T follicular helper cell (primary cell): ENCODE data around the gene RNF126.
"Not testable (repeated sequence)": the region's sequence is repeated elsewhere in the genome, so short reads cannot be mapped to it uniquely, and the experiment has no call there.

Experiments
- DNase-seq: peaks from one replicate; pipeline ENCODE4 v3.0.0-alpha.2; 2020; ENCODE audit warnings: low read depth

The RNF126 gene

DNA sequence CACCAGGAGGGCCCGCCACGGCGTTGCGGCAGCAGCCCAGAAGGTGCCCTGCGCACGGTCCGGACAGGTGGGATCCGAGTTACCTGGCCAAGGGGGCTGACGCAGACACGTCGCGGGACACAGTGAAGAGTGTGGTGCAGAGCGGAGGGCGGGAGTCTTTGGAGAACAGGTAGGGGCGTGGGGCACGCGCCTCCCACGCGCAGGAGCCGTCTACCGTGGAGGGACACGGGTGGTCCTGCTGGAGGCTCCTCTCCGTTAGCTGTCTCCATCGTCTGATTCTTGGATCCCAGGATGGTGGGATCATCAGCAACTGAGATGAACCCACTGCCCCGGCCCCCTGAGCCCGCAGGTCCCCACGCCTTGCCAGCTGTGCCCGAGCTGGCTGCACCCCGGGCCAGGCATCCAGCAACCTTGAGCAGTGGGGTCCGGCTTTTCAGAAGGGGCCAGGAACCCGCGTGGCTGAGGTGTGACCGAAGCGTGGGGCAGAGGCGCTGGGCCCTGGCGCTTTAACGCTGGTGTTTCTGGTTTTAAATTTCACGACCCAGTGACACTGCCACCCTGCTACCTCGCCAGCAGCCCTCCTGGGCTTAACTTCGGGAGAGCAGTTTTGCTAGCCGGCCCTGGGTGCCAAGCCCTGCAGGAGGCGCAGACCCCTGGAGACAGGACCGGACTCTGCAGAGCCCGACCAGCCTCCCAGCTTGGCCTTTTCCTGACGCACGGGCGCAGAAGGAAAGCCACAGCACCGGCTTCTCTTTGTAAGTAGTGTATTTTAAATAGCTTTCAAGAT, 16.0 kb downstream of the RNF126 start:
- no peak for DNase-seq

- DNase-seq = no peak
Observed at GRCh38 chr19:645912-646778, 16.9 kb downstream of the RNF126 start.

DNA sequence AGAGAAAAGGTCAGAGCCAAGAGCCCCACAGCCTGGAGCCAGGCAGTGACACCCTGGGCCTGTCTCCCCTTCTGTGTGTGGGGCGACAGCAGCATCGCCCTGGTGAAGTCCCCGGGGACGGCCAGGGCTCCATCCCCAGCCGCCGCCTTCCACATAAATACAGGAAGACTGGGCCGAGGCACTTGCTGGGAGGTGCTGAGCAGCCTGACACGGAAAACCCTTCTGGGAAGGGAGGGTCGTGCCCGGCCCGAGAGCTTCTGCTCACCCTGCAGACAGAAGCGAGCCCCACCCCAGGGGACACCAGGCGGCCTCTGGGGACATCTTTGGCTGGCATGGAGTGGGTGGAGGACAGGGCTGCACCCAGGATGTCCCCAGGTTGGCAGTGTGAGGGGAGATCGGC, 18.2 kb downstream of the RNF126 start:
- no peak for DNase-seq

DNA sequence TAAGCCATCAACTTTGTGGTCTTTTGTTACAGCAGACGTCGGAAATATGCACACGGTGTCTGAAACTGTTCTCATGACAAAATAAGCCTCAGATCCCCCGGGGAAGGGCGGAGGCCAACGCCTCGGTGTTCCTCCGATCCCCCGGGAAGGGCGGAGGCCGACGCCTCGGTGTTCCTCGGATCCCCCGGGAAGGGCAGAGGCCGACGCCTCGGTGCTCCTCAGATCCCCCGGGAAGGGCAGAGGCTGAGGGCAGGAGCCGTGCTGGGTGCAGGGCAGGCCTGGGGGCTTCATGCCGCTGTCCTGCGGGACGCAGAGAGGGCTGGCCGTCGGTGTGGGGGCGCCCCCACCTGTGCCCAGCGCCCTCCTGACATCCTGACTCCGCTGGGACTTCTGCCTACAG, 18.7 kb downstream of the RNF126 start:
- DNase-seq = no peak

DNA sequence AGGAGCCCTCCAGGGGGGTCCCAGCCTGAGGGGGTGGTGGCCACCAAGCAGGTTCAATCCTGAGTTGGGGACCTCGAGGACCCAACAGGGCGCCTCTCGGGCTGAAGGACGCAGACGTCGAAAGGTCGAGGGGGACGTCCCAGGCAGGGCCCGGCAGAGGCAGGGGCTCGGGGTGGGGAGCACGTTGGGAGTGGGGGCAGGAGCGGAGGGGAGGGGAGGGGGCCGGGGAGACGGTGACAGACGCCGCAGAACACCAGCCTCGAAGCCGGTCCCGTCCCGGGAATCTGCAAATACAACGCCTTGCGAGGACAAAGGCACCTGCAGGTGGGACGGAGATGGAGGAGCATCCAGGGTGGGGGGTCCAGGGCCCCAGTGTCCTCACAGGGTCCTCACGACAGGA, 19.3 kb downstream of the RNF126 start:
- no peak for DNase-seq

- no peak for DNase-seq
Observed at GRCh38 chr19:642767-643727, 20.0 kb downstream of the RNF126 start.

GRCh38 chr19:641702-642101, 21.3 kb downstream of the RNF126 start:
- no peak for DNase-seq

- DNase-seq = no peak
Observed at GRCh38 chr19:640606-641189, 22.3 kb downstream of the RNF126 start.

GRCh38 chr19:640161-640558, 22.9 kb downstream of the RNF126 start:
- DNase-seq = no peak

DNA sequence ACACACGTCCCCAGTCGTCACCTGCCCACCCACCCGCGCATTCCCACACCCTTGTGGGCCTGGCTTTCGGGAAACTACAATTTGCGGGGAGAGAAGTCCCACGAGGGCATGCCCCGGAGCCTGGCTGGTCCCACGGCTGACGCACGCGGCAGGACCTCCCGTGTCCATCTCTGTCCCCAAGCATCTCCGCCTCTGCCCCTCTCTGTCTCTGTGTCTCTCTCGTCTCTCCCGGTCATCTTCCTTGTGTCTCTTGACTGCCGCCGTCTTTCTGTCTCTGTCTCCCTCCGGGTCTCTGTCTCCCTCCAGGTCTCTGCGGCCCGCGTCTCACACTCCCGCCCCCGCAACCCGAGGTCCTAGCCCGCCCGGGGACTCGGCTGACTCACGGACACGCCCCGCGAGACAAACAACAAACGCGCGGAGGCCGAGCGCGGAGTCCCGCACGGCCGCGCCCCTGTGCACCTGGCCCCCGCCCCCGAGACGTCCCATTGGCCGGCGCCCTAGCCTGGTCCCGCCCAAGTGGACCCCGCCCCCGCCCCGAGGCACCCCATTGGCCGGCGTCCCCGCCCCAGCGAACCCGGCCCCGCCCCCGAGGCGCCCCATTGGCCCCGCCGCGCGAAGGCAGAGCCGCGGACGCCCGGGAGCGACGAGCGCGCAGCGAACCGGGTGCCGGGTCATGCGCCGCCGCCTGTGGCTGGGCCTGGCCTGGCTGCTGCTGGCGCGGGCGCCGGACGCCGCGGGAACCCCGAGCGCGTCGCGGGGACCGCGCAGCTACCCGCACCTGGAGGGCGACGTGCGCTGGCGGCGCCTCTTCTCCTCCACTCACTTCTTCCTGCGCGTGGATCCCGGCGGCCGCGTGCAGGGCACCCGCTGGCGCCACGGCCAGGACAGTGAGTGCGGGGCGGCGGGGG, 23.5 kb downstream of the RNF126 start, which contains the start of gene FGF22:
FGF22 (plus strand) TSS at position 627 of the 908 bp plus-strand sequence; CDS start at position 674, 47 bp downstream.
- peak; percentile 96 for DNase-seq

DNA sequence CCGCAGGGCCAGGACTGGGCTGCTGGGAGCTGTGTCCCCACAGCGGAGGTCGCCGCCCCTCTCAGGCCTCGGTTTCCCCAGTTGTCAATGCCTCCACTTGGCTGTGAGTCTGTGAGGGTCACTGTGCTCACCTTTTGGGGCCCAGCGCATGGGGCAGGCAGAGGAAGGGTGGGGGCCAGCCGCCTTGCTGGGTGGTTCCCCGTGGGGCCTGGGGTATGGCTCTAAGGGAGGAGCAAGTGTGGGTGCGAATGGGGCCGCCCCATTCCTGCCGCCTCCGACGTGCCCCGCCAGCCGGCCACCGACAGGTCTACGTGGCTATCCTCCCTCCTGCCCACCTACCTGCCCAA, 24.1 kb downstream of the RNF126 start:
- DNase-seq = no peak

DNA sequence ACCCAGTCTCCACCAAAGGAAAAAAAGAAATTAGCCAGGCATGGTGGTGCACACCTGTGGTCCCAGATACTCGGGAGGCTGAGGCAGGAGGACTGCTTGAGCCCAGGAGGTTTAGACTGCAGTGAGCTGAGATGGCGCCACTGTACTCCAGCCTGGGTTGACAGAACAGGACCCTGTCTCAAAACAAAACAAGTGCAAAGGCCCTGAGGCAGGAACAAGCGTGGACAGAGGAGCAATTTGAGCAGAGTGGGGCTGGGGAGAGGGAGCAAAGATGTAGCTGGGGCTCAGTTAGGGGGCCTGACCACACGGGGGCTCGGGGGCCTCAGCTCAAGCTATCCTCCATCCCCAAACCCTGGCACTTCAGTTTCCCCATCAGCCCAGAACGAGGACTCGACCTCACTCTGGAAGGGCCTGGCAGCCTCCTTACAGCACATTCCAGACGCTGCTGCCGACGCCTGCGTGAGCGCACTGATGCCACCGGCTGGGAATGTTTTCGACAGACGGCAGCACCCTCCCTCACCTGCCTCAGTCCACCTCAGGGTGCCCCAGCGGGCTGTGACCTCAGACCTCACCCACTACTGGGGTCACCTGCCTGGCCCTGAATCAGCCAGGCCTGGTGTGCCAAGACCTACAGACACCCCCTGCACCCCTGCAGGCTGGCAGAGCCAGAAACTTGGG, 27.9 kb downstream of the RNF126 start:
- DNase-seq = no peak

DNA sequence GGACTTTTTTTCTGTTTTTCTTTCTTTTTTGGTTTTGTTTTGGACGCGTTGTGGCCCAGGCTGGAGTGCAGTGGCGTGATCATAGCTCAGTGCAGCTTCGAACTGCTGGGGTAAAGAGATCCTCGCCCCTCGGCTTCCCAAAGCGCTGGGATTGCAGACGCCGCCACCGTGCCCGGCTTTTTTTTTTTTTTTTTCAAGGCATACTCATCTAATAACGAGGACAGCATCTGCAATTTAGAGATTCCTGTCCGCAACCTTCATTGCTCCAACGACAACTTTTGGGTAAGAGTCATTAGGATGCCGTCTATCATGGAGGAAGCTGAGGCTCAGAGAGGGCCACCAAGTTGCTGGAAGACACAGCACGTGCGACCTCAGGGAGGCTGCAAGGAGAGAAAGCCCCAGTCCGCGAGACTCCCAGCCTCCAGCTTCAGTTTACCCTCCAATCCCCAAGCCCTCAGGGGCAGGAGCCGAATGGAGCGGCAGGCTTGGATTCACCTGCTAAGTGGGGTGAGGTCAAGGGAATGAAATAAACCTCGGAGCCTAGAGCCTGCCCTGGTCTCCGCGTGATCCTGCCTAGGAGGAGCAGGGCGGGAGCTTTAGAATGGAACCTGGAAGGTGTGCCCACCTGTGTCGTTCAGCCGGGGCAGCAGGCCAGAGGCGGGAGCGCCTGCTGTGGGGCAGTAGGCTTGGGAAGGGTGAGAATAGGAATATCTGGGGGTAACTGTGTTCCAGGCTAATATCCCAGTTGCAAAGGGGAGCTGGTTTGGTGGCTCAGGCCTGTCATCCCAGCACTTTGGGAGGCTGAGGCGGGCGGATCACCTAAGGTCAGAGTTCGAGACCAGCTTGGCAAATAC, 29.0 kb downstream of the RNF126 start:
- no peak for DNase-seq

GRCh38 chr19:633068-633785, 29.8 kb downstream of the RNF126 start, which contains the start of gene POLRMT:
Gene POLRMT, minus strand, starts transcription at chr19:633537. Its CDS starts 25 bp downstream, at chr19:633512.
- DNase-seq = peak; percentile 93

DNA sequence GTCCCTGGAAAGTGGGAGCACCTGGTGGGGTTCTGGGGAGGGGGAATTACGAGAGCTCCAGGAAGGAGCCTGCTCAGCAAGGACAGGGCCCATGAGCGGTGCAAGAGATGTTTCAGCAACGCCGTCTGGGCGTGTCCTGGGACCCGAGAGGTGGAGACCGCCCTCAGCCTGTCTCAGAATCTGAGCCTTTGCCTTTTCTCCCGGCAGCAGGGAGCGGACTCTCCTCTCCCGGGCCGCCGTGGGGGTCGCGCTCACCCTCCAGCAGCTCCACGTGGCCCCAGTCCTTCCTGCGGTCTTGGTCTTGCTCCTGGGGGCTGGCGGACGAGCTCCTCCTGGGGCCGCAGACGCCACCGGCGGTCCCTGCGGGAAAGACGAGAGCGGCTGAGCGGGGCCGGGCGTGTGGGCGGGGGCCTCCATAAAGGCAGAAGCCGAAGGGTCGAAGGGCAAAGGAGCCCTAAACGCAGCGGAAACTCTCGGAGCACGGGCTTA, 30.4 kb downstream of the RNF126 start:
- no peak for DNase-seq

DNA sequence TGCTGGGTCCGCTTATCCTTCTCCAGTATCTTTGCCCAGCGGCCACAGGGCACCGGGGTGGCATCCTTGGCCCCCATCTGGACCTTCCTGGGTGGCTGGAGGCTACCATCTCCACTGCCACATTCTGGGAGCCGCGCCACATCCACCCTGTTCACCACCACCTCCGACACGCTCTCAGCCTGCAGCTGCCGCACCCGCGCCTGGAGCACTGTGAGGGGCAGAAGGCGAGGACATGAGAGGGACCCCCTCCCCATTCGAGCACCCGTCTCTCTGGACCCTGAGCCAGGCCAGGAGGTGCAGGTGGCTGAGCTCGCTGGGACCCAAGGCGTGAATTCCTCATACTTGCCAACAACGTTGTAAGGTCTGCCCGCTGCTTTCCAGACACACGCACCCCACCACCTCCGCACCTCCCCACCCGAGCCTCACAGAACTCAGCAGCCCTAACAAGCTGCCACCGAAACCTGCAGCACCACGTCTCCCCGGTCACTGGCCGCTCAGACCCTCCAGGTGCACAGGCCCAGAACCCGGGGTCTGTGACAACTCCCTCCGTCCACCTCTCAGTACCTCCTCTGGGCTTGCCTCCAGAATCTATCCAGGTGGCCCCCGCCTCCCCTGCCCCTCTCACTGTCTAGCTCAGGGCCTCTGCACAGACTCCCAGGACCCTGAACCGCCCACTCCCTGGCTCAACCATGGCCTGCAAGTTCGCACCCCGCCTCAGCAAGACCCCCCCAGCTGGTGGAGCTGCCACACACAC, 32.9 kb downstream of the RNF126 start:
- no peak for DNase-seq

GRCh38 chr19:629515-629914, 33.5 kb downstream of the RNF126 start:
- DNase-seq = not testable (repeated sequence)
